ENCODE results near the gene PODXL2.

The PODXL2 gene

GRCh38 chr3:127628788-127629466 lies at the start of gene PODXL2:
Gene PODXL2 (plus strand): TSS chr3:127629185. CDS start chr3:127629220, 35 bp downstream.
- Histone ChIP-seq H3K36me3 (no peaks in the 10 kb centered on the region), H3K4me2 (peak within 1 kb of the TSS; percentile 78 to 94 (median 85)), H3K27me3 (peaks cover 26 to 43% (median 36%) of the 10 kb centered on the region in 11 experiments), H3K27ac (peak within 1 kb of the TSS in 5 of 11 experiments; percentile 17 to 45 (median 30); a peak in 5 of 22 replicates), H3K9me3 (replicated peaks in 1 of 11) (no peaks in the 10 kb centered on the region), H3K4me1 (peaks cover 0 to 32% (median 20%) of the 10 kb centered on the region in 10 experiments; a peak in 18 of 20 replicates), H4K20me1 (peaks cover 0 to 10% (median 0%) of the 10 kb centered on the region in 11 experiments; a peak in 1 of 22 replicates), H3K4me3 (peak within 1 kb of the TSS; percentile 49 to 69 (median 62)), H3K9ac (peak within 1 kb of the TSS in 9 of 11 experiments; percentile 37 to 77 (median 63); a peak in 17 of 22 replicates)
- TF ChIP-seq Cebpa-rat (IDR thresholded peaks at IDR 0.05) = no peak

- peaks cover 16 to 38% (median 29%) of the 10 kb centered on the region in 10 experiments for H3K4me1 ChIP-seq
- H4K20me1 ChIP-seq = peaks cover 93 to 100% (median 99%) of the 10 kb centered on the region in 11 experiments
- no peak overlapping the region for H3K4me3 ChIP-seq
- H3K36me3 ChIP-seq = peaks cover 19 to 83% (median 59%) of the 10 kb centered on the region in 11 experiments
- H3K9me3 ChIP-seq (replicated peaks in 1 of 11) = no peaks in the 10 kb centered on the region
- H3K4me2 ChIP-seq = peak overlapping the region in 6 of 11 experiments; percentile 9 to 42 (median 22); a peak in 11 of 22 replicates
- H3K27me3 ChIP-seq = no peaks in the 10 kb centered on the region
- H3K9ac ChIP-seq = no peak overlapping the region
- TF ChIP-seq Cebpa-rat (IDR thresholded peaks at IDR 0.05) = no peak
- no peak overlapping the region for H3K27ac ChIP-seq
Measured at GRCh38 chr3:127580327-127581060, 48.5 kb upstream of the PODXL2 start.

- no peaks in the 10 kb centered on the region for H3K9me3 ChIP-seq (replicated peaks in 1 of 11)
- peak overlapping the region in 2 of 11 experiments; percentile 62 to 64; a peak in 3 of 22 replicates for H3K4me2 ChIP-seq
- H3K36me3 ChIP-seq = peaks cover 9 to 63% (median 35%) of the 10 kb centered on the region in 11 experiments; a peak in 20 of 22 replicates
- H3K4me1 ChIP-seq = peaks cover 41 to 61% (median 52%) of the 10 kb centered on the region in 10 experiments
- 0 out of 22 replicates have a peak overlapping the region, but pooled peaks of 1 of the 11 experiments have one; percentile 3 for H3K9ac ChIP-seq
- H3K27ac ChIP-seq = no peak overlapping the region
- H4K20me1 ChIP-seq = peaks cover 93 to 100% (median 98%) of the 10 kb centered on the region in 11 experiments
- TF ChIP-seq Cebpa-rat (IDR thresholded peaks at IDR 0.05) = no peak
- no peak overlapping the region for H3K4me3 ChIP-seq
- no peaks in the 10 kb centered on the region for H3K27me3 ChIP-seq
Measured at GRCh38 chr3:127584734-127585133, 44.3 kb upstream of the PODXL2 start.

- Histone ChIP-seq H3K9me3 (replicated peaks in 1 of 11) (no peaks in the 10 kb centered on the region), H3K4me1 (peaks cover 38 to 59% (median 52%) of the 10 kb centered on the region in 10 experiments), H3K27ac (no peak overlapping the region), H3K36me3 (peaks cover 7 to 58% (median 30%) of the 10 kb centered on the region in 11 experiments; a peak in 19 of 22 replicates), H3K9ac (0 out of 22 replicates have a peak overlapping the region, but pooled peaks of 2 of the 11 experiments have one; percentile 2 to 3), H3K4me2 (peak overlapping the region in 3 of 11 experiments; percentile 62 to 74 (median 64); a peak in 6 of 22 replicates), H4K20me1 (peaks cover 91 to 100% (median 98%) of the 10 kb centered on the region in 11 experiments), H3K4me3 (no peak overlapping the region), H3K27me3 (no peaks in the 10 kb centered on the region)
- no peak for TF ChIP-seq Cebpa-rat (IDR thresholded peaks at IDR 0.05)
Measured at GRCh38 chr3:127585163-127585812, 43.7 kb upstream of the PODXL2 start.

GRCh38 chr3:127585813-127586413 lies 43.1 kb upstream of the PODXL2 start:
- Histone ChIP-seq H3K9me3 (replicated peaks in 1 of 11) (no peaks in the 10 kb centered on the region), H3K4me1 (peaks cover 32 to 52% (median 47%) of the 10 kb centered on the region in 10 experiments), H4K20me1 (peaks cover 85 to 96% (median 92%) of the 10 kb centered on the region in 11 experiments), H3K4me2 (peak overlapping the region in 3 of 11 experiments; percentile 62 to 74 (median 64); a peak in 6 of 22 replicates), H3K27me3 (no peaks in the 10 kb centered on the region), H3K36me3 (peaks cover 7 to 52% (median 23%) of the 10 kb centered on the region in 11 experiments; a peak in 18 of 22 replicates), H3K27ac (no peak overlapping the region), H3K9ac (0 out of 22 replicates have a peak overlapping the region, but pooled peaks of 1 of the 11 experiments have one; percentile 2), H3K4me3 (no peak overlapping the region)
- TF ChIP-seq Cebpa-rat (IDR thresholded peaks at IDR 0.05) = no peak

- Histone ChIP-seq H4K20me1 (peaks cover 66 to 76% (median 74%) of the 10 kb centered on the region in 11 experiments), H3K27me3 (no peaks in the 10 kb centered on the region), H3K9ac (peak overlapping the region in 7 of 11 experiments; percentile 10 to 60 (median 28); a peak in 6 of 22 replicates), H3K36me3 (peaks cover 4 to 45% (median 17%) of the 10 kb centered on the region in 11 experiments; a peak in 13 of 22 replicates), H3K4me2 (peak overlapping the region; percentile 86 to 100 (median 98); a peak in 20 of 22 replicates), H3K9me3 (replicated peaks in 1 of 11) (no peaks in the 10 kb centered on the region), H3K4me1 (peaks cover 31 to 65% (median 49%) of the 10 kb centered on the region in 10 experiments), H3K27ac (no peak overlapping the region), H3K4me3 (no peak overlapping the region)
- no peak for TF ChIP-seq Cebpa-rat (IDR thresholded peaks at IDR 0.05)
Measured at GRCh38 chr3:127587876-127588275, 41.1 kb upstream of the PODXL2 start.

GRCh38 chr3:127588806-127589577 lies 40.0 kb upstream of the PODXL2 start:
- peak overlapping the region; percentile 79 to 99 (median 92) for H3K4me3 ChIP-seq
- no peaks in the 10 kb centered on the region for H3K27me3 ChIP-seq
- peak overlapping the region; percentile 86 to 100 (median 98) for H3K4me2 ChIP-seq
- peaks cover 4 to 36% (median 13%) of the 10 kb centered on the region in 11 experiments; a peak in 13 of 22 replicates for H3K36me3 ChIP-seq
- no peak for TF ChIP-seq Cebpa-rat (IDR thresholded peaks at IDR 0.05)
- peaks cover 55 to 65% (median 63%) of the 10 kb centered on the region in 11 experiments for H4K20me1 ChIP-seq
- peak overlapping the region; percentile 83 to 96 (median 89) for H3K27ac ChIP-seq
- H3K9me3 ChIP-seq (replicated peaks in 1 of 11) = no peaks in the 10 kb centered on the region
- H3K9ac ChIP-seq = peak overlapping the region; percentile 87 to 97 (median 93)
- H3K4me1 ChIP-seq = peaks cover 31 to 70% (median 49%) of the 10 kb centered on the region in 10 experiments

Measured in BLaER1 treated with 17β-estradiol and CSF1 and Interleukin-3, amounts not matched to agents 10 nM and 100 nM (cell line).